PC-9 (cell line): ENCODE data around the gene TRPM4. TPM values are rescaled to one million over a fixed set of nuclear protein-coding genes. Genes with fewer than 3 reads are reported as not detected.

Source experiments
- BruUV-seq: library from RNA; stranded (reverse); fragments of 400-500 nt; replicated peaks from 2 replicates; lab custom pipeline; 2021; lab: Mats Ljungman, UMichigan
- CTCF ChIA-PET: fragments of 300-600 bp; sonication (Branson Sonifier 250); formaldehyde crosslinking; loops from one replicate; lab custom pipeline; 2022; ENCODE audit warnings: antibody characterized with exemption; lab: Charles Lee
- POLR2A ChIA-PET: fragments of 300-600 bp; sonication (Branson Sonifier 250); formaldehyde crosslinking; loops from one replicate; lab custom pipeline; 2022; ENCODE audit warnings: antibody characterized with exemption; ENCODE audit not compliant: unreplicated experiment; lab: Charles Lee
- DNase-seq, 2 experiments: peaks; one replicate each; pipeline versions ENCODE4 v3.0.0 to v3.0.0-alpha.2; 2015 to 2022; ENCODE audit warnings: mixed read lengths in 1 of 2
- H2AFZ ChIP-seq: fragments of 200-600 bp; sonication (generic); 2 replicates; pipeline ENCODE4 v1.8.1; 2017; ENCODE audit warnings: antibody characterized with exemption
- H3F3A ChIP-seq: fragments of 200-600 bp; sonication (generic); 2 replicates; pipeline ENCODE4 v1.8.1; 2017; ENCODE audit warnings: antibody characterized with exemption, mild to moderate bottlenecking, low read depth; ENCODE audit not compliant: insufficient read depth
- H3K27ac ChIP-seq: fragments of 200-600 bp; sonication (generic); 2 replicates; pipeline ENCODE4 v1.6.1; 2016; ENCODE audit warnings: mixed run types
- H3K27me3 ChIP-seq: fragments of 200-600 bp; sonication (generic); 2 replicates; pipeline ENCODE4 v1.6.1; 2016; ENCODE audit warnings: low read depth, mixed run types; ENCODE audit not compliant: insufficient read depth
- H3K36me3 ChIP-seq: fragments of 200-600 bp; sonication (generic); 2 replicates; pipeline ENCODE4 v1.6.1; 2016; ENCODE audit warnings: low read depth, mixed run types
- H3K4me1 ChIP-seq: fragments of 200-600 bp; sonication (generic); replicated peaks from 2 replicates; pipeline ENCODE4 v1.6.1; 2016; ENCODE audit warnings: mixed run types; ENCODE audit not compliant: insufficient read depth
- H3K4me2 ChIP-seq: fragments of 200-600 bp; sonication (generic); 2 replicates; pipeline ENCODE4 v1.6.1; 2017; ENCODE audit warnings: mixed run types
- H3K4me3 ChIP-seq: fragments of 200-600 bp; sonication (generic); 2 replicates; pipeline ENCODE4 v1.6.1; 2016; ENCODE audit warnings: mixed run types
- H3K79me2 ChIP-seq: fragments of 200-600 bp; sonication (generic); 2 replicates; pipeline ENCODE4 v1.6.1; 2017; ENCODE audit warnings: low read depth, mixed run types
- H3K9me2 ChIP-seq: fragments of 200-600 bp; sonication (generic); 2 replicates; pipeline ENCODE4 v1.8.1; 2017; ENCODE audit warnings: mild to moderate bottlenecking; ENCODE audit not compliant: insufficient read depth
- H3K9me3 ChIP-seq: fragments of 200-600 bp; sonication (generic); 2 replicates; pipeline ENCODE4 v1.8.1; 2016; ENCODE audit warnings: low read depth; ENCODE audit not compliant: insufficient read depth
- H4K20me1 ChIP-seq: fragments of 200-600 bp; sonication (generic); 2 replicates; pipeline ENCODE4 v1.8.1; 2017; ENCODE audit not compliant: insufficient read depth
- CTCF ChIP-seq: fragments of 200-600 bp; sonication (generic); conservative IDR thresholded peaks from 2 replicates; pipeline ENCODE4 v1.6.1; 2017; ENCODE audit warnings: mixed run types, antibody characterized with exemption, mild to moderate bottlenecking, moderate library complexity
- EZH2 ChIP-seq: fragments of 200-600 bp; sonication (generic); IDR thresholded peaks from 2 replicates; pipeline ENCODE4 v1.8.0; 2017; ENCODE audit warnings: antibody characterized with exemption, low read depth
- intact Hi-C: fragments of 100-400 bp; cut with micrococcal nuclease; formaldehyde crosslinking; loops from one replicate; pipeline ENCODE4 v1.10.0; 2022; ENCODE audit not compliant: unreplicated experiment
- total RNA-seq: library from RNA; stranded (reverse); gene quantifications from 2 replicates; pipeline ENCODE4 v1.2.3, GENCODE V29; 2021

TRPM4 gene
- total RNA-seq, 1 experiment from 2014 or later, result 43.8 TPM

- DNase-seq, result no peak
- Histone ChIP-seq H3K27me3 (peaks cover 2% of the 10 kb centered on the region; the same call in 1 of the 2 replicates), H3K4me1 (no peaks in the 10 kb centered on the region), H3K9me3 (no peaks in the 10 kb centered on the region), H3K79me2 (no peaks in the 10 kb centered on the region), H3K4me2 (no peak overlapping the region), H3K4me3 (no peak overlapping the region), H4K20me1 (no peaks in the 10 kb centered on the region), H3K36me3 (no peaks in the 10 kb centered on the region), H2AFZ (no peak overlapping the region), H3F3A (no peaks in the 10 kb centered on the region), H3K9me2 (no peaks in the 10 kb centered on the region), H3K27ac (no peak overlapping the region)
- ChIA-PET CTCF (no interaction called here), POLR2A (interaction anchor here (0.7 kb wide), 1 partner anchor 33 kb away, joined by 7 read pairs; no protein-coding TSS in a partner anchor)
- no TSS peak for BruUV-seq
- TF ChIP-seq EZH2, result no peak
- intact Hi-C loops, result no loop called here
Observed at GRCh38 chr19:49243129-49243528, 85.5 kb downstream of the TRPM4 start.

GRCh38 chr19:49243726-49244125 is 86.1 kb downstream of the TRPM4 start:
- H3K79me2 ChIP-seq, result no peaks in the 10 kb centered on the region
- ChIA-PET CTCF (no interaction called here), POLR2A (interaction anchor here (0.5 to 0.7 kb wide), 2 partner anchors 32 to 284 kb away, joined by 7 to 8 read pairs; partner anchors contain the start of gene RCN3)
- no peaks in the 10 kb centered on the region for H4K20me1 ChIP-seq
- H2AFZ ChIP-seq, result no peak overlapping the region
- DNase-seq, result no peak
- BruUV-seq, result no TSS peak
- no peaks in the 10 kb centered on the region for H3K36me3 ChIP-seq
- no peaks in the 10 kb centered on the region for H3K4me1 ChIP-seq
- 0 out of 2 replicates have a peak, but pooled peaks cover 6% of the 10 kb centered on the region for H3K27me3 ChIP-seq
- intact Hi-C loops, result no loop called here
- H3K4me2 ChIP-seq, result no peak overlapping the region
- no peak overlapping the region for H3K4me3 ChIP-seq
- no peaks in the 10 kb centered on the region for H3K9me3 ChIP-seq
- no peak overlapping the region for H3K27ac ChIP-seq
- no peaks in the 10 kb centered on the region for H3F3A ChIP-seq
- TF ChIP-seq CTCF, result no peak
- no peak for TF ChIP-seq EZH2
- no peaks in the 10 kb centered on the region for H3K9me2 ChIP-seq

DNA sequence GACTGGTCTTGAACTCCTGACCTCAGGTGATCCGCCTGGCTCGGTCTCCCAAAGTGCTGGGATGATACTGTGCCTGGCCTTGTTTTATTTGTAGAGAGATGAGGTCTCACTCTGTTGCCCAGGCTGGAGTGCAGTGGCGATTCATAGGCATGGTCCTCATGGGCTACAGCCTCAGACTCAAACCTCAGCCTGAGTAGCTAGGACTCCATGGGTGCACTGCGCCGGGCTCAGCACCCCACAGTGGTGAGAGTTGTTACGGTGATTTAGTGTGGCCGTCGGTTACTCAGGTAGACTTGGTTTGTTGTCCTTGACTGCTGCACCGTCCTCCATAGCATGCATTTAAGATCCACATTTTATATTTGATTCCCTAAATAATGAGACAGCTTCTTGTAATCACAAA is 86.7 kb downstream of the TRPM4 start:
- CTCF ChIA-PET, result no interaction called here
- no peaks in the 10 kb centered on the region for H3K9me2 ChIP-seq
- no peak overlapping the region for H3K4me3 ChIP-seq
- H3K4me1 ChIP-seq, result no peaks in the 10 kb centered on the region
- no peaks in the 10 kb centered on the region for H3K9me3 ChIP-seq
- no peaks in the 10 kb centered on the region for H3K36me3 ChIP-seq
- TF ChIP-seq CTCF (no peak), EZH2 (no peak)
- no peak for DNase-seq
- POLR2A ChIA-PET, result interaction anchor here (0.5 kb wide), 1 partner anchor 283 kb away, joined by 8 read pairs; the partner anchor contains the start of gene RCN3
- peaks cover 11% of the 10 kb centered on the region; the same call in 1 of the 2 replicates for H3K27me3 ChIP-seq
- no peak overlapping the region for H2AFZ ChIP-seq
- no peaks in the 10 kb centered on the region for H3K79me2 ChIP-seq
- intact Hi-C loops, result no loop called here
- no peak overlapping the region for H3K27ac ChIP-seq
- no TSS peak for BruUV-seq
- no peaks in the 10 kb centered on the region for H4K20me1 ChIP-seq
- H3F3A ChIP-seq, result no peaks in the 10 kb centered on the region
- H3K4me2 ChIP-seq, result no peak overlapping the region

DNA sequence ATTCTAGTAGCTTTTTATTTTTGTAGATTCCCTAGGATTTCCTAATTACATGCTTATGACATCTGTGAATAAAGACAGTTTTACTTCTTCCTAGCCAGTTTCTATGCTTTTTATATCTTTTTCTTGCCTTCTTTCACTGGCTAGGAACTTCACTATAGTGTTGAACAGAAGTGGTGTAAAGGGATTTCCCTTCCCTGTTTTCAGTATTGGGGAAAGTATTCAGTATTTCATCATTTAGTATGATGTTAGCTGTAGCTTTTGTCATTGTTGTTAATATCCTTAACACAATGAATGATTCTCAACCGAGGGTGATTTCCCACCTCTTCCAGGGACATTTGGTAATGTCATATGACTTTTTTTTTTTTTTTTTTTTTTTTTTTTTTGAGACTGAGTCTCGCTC is 90.1 kb downstream of the TRPM4 start:
- Histone ChIP-seq H4K20me1 (no peaks in the 10 kb centered on the region), H3K4me3 (no peak overlapping the region), H3K4me1 (no peaks in the 10 kb centered on the region), H3K79me2 (no peaks in the 10 kb centered on the region), H3F3A (no peaks in the 10 kb centered on the region), H3K9me2 (no peaks in the 10 kb centered on the region), H2AFZ (no peak overlapping the region), H3K4me2 (no peak overlapping the region), H3K27me3 (peaks cover 42% of the 10 kb centered on the region), H3K27ac (no peak overlapping the region), H3K9me3 (no peaks in the 10 kb centered on the region), H3K36me3 (no peaks in the 10 kb centered on the region)
- DNase-seq, result no peak
- TF ChIP-seq EZH2 (no peak), CTCF (no peak)
- no TSS peak for BruUV-seq
- CTCF ChIA-PET, result interaction anchor here (0.6 kb wide), 1 partner anchor 177 kb away, joined by 5 read pairs; no protein-coding TSS in a partner anchor
- POLR2A ChIA-PET, result interaction anchor here (0.6 to 0.7 kb wide), 2 partner anchors 429 to 533 kb away, joined by 3 read pairs; no protein-coding TSS in a partner anchor
- intact Hi-C loops, result no loop called here
